Inflammatory macrophage treated with lipopolysaccharide for 4 hours (primary cell): ENCODE data around the gene DOCK1.

Experiments used
- DNase-seq: peaks from one replicate; pipeline ENCODE4 v3.0.0-alpha.2; 2020

DOCK1 gene

DNA sequence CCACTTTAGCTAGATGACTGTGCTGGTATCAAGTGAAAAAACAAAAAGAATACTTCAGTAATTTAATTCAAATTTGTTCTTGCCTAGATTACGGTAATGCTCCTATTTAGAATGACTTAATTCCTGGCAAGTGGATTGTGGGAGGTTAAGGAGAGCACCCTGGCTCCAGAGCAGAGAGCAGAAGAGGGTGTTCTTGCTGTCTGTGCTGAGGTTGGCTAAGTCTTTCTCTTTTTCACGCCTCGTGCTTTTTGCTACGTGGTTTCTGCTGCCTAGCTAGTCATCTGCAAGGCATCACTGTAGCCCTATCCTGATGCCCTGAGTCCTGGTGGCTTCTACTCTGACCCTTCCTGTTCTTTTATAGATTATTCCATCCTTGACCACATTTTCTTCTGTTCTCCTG is 189.8 kb downstream of the DOCK1 start:
- DNase-seq: no peak

DNA sequence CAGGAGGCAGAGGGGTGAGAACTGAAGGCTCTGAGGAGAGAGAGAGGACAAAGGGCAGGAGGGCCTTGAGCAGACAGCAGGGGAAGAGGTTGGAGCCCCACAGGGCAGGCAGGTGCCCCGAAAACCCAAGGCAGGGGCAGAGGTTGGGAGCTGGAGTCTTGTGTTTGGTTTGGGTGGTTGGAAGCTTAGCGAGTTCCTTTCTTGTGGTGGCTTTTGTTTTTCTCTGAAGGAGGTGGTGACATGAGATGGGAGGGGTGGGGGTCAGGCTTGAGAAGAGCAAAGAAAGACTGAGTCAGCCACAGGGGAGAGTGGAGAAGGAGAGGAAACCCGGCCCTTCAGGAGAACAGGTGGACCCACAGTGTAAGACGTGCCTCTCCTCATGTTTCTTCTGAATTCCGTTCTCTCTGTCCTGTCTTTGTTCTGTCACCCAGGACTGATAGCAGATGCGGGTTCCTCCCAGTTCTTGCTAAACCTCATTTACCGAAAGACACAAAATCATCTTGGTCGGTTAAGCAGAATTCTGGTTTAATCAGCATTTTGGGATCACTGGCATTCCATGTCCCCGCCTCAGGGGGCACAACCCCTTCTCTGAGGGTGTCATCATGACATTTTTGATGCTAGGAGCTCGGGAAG is 195.9 kb downstream of the DOCK1 start:
- no peak for DNase-seq

DNA sequence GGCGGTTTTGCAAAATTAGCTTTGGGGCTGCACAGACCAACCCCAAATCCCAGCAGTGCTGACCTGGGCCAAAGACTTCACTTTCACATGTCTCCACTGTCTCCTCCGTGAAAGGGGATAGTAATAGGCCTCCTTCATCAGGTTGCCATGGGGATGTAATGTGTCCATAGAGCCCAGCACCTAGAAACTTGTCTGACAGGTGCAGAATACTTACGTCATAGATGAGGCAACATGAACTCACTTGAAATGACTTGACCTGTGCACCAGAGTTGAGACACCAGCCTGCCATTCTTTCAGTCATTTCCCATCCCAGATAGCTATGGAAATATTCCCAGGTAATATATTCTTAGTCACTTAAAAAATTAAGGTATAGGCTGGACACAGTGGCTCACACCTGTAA is 196.9 kb downstream of the DOCK1 start:
- no peak for DNase-seq

DNA sequence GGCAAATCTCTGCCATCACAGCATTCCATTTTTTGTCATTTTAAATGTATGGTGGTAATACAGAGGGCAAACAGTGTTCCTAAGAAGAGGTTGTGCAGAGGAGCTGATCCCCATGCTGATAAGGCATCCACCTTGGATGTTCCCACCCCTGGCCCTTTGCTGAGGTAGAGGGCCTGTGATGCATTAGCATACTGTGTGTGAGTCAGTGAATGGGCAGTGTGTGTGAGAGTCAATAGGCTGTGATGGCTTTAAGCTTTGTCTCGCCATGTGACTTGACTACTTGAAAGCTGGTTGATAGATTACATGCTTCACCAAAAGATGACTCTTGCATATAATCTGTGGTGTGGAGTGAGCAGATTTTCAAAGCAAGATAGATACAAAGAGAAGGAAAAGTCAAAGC is 209.9 kb downstream of the DOCK1 start:
- DNase-seq: no peak

DNA sequence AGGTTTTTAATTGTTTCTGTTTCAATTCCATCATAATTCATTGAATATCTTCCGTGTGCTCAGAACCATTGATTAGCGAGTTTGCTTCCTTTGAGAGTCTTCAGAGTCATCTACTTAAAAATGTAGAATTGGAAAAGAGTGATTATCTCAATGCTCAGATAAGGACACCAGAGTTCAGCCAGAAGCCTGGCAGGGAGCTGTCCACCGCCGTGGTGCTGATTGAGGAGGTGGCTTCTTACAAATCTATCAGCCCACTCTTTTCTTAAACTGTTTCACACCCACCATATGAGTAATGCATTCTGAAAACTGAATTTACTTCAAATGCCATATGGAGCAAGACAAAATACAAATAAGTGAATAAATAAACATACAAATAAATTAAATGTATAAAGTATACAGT is 211.9 kb downstream of the DOCK1 start:
- DNase-seq: peak; percentile 10

DNA sequence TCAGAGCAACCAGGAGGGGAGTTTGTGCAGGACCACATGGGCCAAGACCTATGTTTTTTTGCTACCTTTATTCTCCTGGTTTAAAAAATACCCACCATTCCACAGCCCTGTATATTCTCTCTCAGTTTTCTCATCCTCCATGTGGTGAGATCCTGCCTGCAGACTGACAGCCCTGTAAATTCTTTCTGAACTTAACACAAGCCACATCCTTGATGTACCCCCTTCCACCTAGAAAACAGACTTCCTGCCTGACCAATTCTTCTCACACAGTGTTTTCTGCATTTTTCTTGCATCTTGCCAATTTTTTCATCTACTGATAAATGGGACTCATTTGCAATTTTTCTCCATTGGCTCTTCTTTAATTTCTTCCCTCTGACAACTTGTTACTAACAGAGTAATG is 212.8 kb downstream of the DOCK1 start:
- no peak for DNase-seq

DNA sequence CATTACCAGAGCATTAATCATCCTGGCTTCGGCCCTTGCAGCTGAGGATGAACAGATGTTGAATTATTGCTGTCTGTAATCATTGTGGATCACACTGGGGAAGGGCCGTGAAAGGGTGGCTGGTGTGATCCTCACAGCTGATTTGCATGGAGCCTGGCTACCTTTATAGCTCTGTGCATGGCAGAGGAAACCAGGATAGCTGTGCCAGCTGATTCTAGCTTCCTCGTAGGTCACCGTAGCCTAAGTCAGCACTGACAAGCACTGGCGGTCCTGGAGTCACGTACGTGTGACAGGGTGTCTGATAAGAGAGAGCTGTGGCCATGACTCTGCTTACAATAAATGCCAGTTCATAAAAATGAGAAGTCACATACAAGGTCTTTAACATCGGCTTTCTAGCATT is 214.7 kb downstream of the DOCK1 start:
- no peak for DNase-seq

DNA sequence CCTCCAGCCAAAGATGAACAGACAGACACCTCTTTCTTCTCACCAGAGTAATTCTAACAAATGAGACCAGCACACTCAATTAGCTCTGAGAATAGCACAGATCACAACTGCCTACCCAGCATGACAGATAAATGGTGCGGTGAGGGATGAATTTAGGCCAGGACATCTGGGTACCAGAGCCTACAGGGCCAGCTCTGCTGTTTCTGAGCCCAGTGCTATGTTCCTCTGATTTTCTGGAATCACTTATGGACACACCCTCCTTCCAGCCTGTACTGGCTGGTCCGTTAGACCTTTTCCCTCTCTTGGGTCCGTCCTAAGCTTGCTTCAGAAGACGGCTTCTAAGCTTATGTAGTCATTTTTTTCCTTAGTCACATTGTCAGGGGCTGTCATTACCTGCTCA is 217.6 kb downstream of the DOCK1 start:
- DNase-seq: no peak

DNA sequence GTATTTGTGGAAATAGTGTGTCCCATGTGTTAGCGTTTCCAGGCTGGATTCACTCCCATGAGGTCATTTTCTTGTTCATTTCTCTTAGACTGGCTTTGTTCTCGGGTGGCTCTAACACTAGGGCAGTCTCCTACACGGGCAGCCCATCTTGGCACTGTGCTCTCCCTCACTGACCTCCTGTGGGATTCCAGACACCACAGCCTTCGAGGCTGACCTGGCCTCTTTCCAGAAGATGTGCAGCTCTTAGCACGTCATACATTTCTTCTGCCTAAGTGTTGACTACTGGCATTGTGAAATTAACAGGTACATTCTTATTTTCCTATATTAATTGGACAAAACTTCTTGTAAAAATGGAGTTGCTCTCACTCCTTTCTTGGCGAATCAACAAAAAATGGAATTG is 218.4 kb downstream of the DOCK1 start:
- no peak for DNase-seq

DNA sequence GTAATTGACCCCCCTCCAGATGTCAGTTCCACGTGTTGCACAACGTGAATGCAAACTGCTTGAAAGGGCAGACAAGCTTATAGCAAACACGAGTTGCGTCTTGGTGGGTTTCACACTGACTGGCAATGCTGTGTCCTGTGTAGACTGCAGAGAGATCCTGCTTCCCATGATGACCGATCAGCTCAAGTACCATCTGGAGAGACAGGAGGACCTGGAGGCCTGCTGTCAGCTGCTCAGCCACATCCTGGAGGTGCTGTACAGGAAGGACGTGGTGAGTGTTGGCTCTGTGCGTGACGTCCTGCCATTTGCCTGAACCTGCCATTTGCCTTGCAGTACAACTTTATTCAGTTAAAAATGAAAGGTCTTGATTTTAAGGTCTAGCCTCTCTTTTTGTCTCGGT is 220.1 kb downstream of the DOCK1 start:
- DNase-seq: no peak

DNA sequence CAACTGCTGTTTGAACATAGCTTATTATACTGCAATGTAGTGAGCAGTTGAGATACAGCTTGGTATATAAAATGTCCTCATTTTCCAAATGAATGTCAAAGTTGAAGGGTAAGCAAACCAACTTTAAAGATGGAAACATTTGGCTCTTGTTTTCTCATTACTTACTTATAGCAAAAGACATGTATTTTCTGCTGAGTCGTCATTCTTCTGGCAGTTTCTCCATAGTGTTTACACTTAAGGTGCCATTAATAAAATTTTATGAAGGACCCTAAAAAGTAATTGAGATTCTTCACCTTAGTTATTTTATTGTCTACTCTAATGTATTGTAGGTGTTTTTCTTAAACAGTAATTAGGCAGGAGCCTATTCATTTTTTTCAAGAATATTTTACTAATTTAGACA is 222.6 kb downstream of the DOCK1 start:
- no peak for DNase-seq

DNA sequence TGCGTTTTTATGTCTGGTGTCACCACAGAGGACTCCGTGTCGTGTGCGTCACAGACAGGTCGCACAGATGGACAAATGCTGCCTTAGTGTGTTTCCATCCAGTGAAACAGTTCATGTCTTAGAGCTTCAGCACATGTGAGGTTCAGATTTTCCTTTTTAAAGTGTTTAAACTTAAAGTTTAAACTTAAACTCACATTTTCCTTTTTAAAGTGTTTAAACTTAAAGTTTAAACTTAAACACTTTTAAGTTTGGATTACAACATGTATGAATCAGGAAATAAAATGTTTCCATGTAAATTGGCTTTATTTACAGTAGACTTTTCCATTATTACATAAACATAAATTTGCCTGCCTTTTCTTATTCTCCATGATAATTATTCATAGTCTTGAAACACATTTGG is 223.9 kb downstream of the DOCK1 start:
- DNase-seq: no peak

DNA sequence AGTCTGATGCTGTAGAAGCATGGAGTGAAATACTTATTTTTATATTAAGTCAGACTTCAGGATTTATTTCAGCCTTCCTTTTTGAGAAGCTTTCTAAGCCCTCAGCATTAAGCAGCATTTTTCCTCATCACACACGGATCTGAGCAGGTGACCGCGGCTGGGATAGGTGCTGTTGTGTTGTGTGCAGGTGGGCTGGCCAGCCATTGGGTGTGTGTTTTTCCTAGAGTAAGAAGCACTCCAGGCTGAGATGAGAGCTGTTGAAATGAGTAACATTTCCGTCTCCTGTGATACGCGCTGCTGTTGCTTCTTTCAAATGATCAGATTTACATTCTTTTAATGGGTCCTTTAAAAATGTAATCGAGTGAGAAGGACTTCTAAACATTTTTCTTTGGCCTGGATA is 227.2 kb downstream of the DOCK1 start:
- DNase-seq: no peak

DNA sequence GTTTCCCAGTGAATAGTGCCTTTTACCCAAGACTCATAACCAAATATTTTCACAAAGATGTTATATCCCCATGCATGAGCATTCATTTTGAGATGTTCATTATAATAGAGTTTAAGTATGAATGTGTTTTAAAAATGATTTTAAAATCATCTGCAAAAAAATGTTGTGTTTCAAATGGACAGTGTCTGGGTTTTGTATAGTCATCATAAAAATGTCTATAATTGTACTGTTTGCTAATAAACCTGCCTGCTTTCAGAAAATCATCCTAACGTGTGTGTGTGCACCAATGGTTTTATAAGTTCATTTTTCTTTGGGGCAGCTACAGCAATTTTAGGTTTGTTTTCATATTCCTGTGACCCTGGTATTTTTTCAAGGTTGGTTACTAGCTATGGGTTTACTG is 228.0 kb downstream of the DOCK1 start:
- DNase-seq: no peak

DNA sequence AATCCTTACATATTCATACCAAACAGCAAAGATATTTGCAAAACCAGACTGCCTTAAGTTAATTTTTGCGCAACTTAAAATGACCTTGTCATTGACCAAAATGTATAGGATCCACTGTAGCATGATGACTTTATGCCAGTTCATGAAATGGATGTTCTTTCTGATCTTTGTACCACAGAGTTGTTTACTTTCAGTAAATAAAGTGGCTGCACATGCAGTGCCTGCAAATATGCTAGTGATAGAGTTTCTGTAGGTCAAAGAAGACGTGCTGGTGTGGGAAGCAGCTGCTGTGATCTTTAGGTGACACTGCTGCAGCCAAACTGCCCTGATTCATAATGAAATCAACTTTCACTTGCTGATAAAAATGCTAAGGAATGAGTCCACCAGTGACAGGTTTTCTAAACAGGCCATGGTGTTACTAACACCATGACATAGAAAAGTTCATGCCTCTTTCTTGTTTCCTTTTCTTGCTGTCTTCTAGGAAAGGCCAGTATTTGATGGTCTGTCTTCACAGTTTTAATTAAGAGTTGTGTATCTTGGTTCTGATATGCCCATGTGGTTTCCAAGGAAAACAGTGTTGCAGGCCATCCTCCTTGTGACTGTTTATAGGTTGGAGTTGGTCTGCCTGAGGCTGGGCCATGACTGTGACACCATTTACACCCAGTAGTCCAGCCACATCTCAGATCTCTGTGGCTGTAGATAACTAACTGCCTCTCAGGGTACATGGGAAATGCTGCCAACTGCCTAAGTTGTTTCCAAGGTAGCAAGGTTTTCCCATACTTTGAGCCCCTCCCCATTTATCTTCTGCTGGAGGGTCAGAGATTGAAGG is 228.7 kb downstream of the DOCK1 start:
- DNase-seq: no peak

DNA sequence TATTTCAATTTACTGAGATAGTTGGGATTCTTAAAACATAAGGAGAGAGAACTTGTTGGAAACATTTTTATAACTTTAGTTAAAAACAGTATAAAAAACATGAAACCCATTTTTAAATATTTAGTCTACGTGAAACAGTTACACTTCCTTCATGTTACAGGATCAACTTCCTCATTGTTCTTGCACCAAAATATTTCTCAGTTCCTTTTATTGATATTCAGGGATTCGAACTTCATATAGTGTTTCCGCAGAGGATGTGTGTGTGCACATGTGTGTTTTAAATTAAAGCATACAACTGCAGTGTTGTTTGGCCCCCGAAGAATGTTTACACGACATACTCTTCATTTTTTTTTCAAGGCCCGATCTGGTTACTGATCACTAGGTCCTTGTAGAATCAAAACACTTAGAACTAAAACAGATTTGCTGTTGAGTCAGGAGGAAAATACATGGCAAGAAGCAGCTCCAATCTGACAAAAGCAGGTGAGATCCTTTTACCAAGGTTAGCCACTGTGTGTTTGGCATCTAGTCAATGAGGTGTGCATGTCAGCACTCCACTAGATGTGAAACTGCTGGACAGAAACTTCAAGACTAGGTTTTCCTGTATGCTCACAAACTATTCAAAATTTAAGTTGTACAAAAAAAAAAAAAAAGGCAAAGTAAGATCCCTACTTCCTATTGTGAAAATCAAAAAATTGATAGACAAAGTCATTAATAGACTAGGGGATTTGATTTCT is 230.8 kb downstream of the DOCK1 start:
- peak; percentile 42 for DNase-seq

DNA sequence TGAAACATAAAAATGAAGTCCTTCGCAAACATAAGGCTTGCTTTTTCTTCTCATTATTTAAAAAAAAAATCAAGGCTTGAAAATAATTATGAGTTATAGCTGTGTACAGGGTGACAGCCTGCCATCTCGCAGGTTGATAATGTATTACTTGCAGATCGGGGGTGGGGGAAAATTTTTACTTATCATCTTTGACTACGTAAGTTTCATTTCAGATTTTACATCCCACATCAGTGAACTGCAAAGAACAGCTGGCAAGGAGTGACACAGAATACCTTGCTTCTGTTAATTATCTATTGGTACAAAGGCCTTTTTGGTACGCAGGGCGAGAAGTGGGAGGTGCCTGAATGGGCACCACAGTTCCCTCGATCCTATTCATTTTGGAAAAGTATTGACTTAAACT is 232.2 kb downstream of the DOCK1 start:
- DNase-seq: no peak

DNA sequence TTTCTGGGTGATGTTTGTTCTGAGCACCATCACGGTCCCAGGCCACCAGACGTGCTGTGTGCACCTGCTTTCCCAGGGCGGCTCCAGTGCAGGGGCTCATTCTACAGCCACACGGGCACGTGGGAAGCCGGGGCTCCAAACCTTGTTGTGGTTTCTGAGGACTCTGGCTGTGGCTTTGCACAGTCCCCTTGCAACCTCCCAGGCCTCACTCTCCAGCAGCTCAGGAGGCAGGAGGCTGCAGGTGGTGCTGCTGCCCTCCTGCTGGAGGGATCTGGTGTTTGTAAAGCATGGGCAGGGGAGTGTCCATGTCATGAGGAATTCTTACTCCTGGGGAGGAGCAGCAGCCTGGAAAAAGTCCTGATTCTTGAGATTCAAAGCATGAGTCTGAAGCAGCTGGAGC is 236.9 kb downstream of the DOCK1 start:
- DNase-seq: no peak

DNA sequence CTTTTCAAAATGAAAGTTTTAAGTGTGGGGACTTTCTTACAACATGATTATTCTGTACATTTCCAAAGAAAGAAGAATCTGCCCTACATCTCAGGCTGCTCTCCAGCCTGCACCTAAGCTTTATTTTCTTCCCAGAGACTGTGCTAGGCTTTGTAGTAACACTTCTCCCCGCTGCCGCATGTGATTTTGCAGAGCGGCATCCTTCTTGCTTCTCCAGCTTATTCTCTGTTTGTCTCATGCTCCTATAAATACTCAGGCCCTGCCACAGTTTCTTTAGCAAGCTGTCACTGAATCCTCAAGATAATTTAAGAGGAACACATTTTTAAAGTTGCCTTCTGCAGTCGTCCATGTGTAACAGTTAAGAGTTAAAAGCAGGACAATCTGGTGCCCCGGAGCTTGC is 237.6 kb downstream of the DOCK1 start:
- DNase-seq: no peak

DNA sequence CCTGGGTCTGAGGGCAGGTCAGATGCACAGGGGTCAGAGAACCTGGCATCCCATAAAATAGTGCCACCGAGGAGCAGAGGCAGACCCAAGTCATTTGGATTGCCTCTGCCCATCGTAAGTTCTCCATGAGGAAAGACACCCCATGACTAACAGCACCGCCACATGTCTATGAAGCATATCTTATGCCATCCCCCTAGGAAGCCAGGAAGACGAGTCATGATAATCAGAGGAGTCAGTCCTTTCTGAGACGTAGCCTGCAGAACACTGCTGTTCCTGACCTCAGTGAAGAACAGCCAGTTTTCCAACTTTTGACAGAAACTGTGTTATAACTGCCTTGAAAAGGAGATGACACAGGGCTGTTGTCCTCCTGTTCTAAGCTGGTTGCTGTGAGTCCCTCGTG is 239.9 kb downstream of the DOCK1 start:
- peak; percentile 51 for DNase-seq

DNA sequence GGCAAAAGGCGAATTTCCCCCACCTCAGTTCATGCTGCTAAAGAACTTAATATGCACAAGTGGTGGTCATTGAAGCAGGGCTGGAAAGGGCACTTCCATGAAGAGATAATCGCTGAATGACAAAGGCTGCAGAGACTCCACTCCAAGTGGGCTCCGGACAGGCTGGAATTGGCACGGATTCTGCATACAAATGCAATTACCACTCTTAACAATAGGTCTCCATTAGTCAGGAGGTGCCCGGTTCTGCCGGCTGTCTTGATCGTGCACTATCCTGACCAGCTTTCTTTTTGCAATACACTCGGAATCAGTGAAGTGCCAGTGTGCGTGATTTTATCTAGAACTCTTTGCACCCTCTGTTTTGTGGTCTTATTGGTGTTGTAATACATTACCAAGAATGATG is 241.4 kb downstream of the DOCK1 start:
- DNase-seq: no peak

DNA sequence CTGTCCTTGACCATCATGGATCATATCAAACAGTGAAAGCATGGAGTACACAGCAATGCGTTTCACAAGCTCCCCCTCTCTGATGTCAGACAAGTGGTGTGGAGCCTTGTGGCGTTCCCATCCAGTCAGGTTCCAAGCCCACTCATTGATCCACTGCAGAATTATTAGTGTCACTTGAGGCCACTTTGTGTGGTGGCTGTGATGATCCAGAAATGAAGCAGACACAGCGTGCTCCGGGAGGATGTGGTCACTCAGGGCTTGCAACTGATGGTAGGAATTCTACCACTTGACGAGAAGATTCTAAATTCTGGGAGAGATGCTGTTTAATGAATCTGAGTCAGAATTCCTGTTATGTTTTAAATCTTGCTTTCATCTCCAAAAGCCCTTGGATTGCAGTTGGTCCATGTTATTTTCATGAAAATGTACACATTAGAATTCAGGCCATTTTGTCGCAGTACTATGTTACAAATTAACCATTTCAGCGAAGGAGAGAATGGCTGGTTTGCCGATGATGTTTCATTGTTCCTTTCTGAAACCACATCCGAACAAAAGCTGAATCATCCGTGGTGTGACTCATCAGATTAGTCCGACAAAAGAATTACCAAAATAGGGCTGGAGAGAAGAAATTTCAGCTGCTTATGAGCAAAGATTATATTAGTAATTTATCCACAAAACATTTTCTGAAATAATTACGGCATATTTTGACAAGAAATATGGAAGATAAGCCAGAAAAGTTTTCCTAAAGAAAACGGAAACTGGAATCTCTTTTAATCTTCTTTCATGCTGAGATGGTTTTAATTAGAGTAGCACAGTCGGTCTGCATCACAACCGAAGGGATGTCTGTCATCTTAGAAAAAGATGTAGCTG is 243.1 kb downstream of the DOCK1 start:
- peak; percentile 78 for DNase-seq

DNA sequence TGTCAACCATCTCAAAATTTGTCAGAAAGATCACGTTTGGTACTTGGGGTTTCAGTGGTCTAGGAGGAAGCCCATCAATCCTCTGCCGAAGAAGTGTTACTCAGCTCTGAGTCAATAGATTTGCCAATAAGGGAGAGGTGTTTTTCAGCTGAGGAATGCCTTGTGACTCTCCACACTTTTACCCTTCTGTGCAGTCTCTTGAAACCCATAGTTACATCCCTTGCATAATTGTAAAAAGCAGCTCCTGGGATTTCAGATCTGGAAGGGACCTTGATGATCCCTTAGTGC is 243.6 kb downstream of the DOCK1 start:
- DNase-seq: peak; percentile 63
